OCI-LY7 (cell line): ENCODE results near the gene MAPRE3. TPM values are rescaled to one million over a fixed set of nuclear protein-coding genes. Genes with fewer than 3 reads are reported as not detected.

Source experiments
- BruUV-seq: library from RNA; stranded (reverse); fragments of 400-500 nt; replicated peaks from 2 replicates; lab custom pipeline; 2021; lab: Mats Ljungman, UMichigan
- CTCF ChIA-PET: fragments of 300-600 bp; sonication (Branson Sonifier 250); formaldehyde crosslinking; loops from one replicate; lab custom pipeline; 2022; ENCODE audit warnings: antibody characterized with exemption; ENCODE audit not compliant: unreplicated experiment; lab: Charles Lee
- POLR2A ChIA-PET: fragments of 300-600 bp; sonication (Branson Sonifier 250); formaldehyde crosslinking; loops from one replicate; lab custom pipeline; 2022; ENCODE audit warnings: antibody characterized with exemption; lab: Charles Lee
- DNase-seq: peaks from one replicate; pipeline ENCODE4 v3.0.0-alpha.2; 2015; ENCODE audit warnings: low spot score
- H2AFZ ChIP-seq: fragments of 200-600 bp; sonication (generic), shearing (Covaris generic); 2 replicates; pipeline ENCODE4 v1.6.1; 2014; ENCODE audit warnings: mild to moderate bottlenecking, antibody characterized with exemption, low read length, moderate library complexity
- H3K27ac ChIP-seq: fragments of 200-600 bp; sonication (generic); 2 replicates; pipeline ENCODE4 v1.5.1; 2014; ENCODE audit warnings: mixed run types, low read depth, mild to moderate bottlenecking, moderate library complexity, low read length, inconsistent platforms; ENCODE audit not compliant: poor library complexity, severe bottlenecking
- H3K36me3 ChIP-seq: fragments of 200-600 bp; sonication (generic); 2 replicates; pipeline ENCODE4 v1.6.1; 2014; ENCODE audit warnings: mild to moderate bottlenecking, antibody characterized with exemption, low read length, moderate library complexity, mixed read lengths; ENCODE audit not compliant: insufficient read depth
- H3K4me1 ChIP-seq: fragments of 200-600 bp; sonication (generic); 2 replicates; pipeline ENCODE4 v1.5.1; 2014; ENCODE audit warnings: mild to moderate bottlenecking, low read length; ENCODE audit not compliant: insufficient read depth, poor library complexity, severe bottlenecking
- H3K4me2 ChIP-seq: fragments of 200-600 bp; sonication (generic); 2 replicates; pipeline ENCODE4 v1.6.1; 2014; ENCODE audit warnings: mild to moderate bottlenecking, low read length
- H3K4me3 ChIP-seq: fragments of 200-600 bp; sonication (generic); 2 replicates; pipeline ENCODE4 v1.5.1; 2014; ENCODE audit warnings: mild to moderate bottlenecking, low read depth, low read length; ENCODE audit not compliant: poor library complexity, severe bottlenecking
- H3K79me2 ChIP-seq: fragments of 200-600 bp; sonication (generic); 2 replicates; pipeline ENCODE4 v1.6.1; 2016; ENCODE audit warnings: low read depth, mild to moderate bottlenecking, low read length, moderate library complexity, mixed read lengths; ENCODE audit not compliant: insufficient read depth
- H3K9me2 ChIP-seq: fragments of 200-600 bp; sonication (generic); 2 replicates; pipeline ENCODE4 v1.6.1; 2016; ENCODE audit warnings: mild to moderate bottlenecking, low read length, mixed read lengths; ENCODE audit not compliant: insufficient read depth
- H3K9me3 ChIP-seq: fragments of 200-600 bp; sonication (generic); 2 replicates; pipeline ENCODE4 v1.6.1; 2014; ENCODE audit warnings: mild to moderate bottlenecking, mixed run types, low read length, mixed read lengths
- H4K20me1 ChIP-seq: fragments of 200-600 bp; sonication (generic); 2 replicates; pipeline ENCODE4 v1.6.1; 2014; ENCODE audit warnings: mild to moderate bottlenecking, antibody characterized with exemption, low read length, moderate library complexity, mixed read lengths; ENCODE audit not compliant: insufficient read depth
- EZH2phosphoT487 ChIP-seq: fragments of 200-600 bp; sonication (generic); IDR thresholded peaks from 2 replicates; pipeline ENCODE4 v1.6.1; 2018; ENCODE audit warnings: low read depth, borderline replicate concordance, mild to moderate bottlenecking, mixed run types, antibody characterized with exemption, low read length, moderate library complexity, mixed read lengths
- intact Hi-C: fragments of 100-400 bp; cut with micrococcal nuclease; formaldehyde crosslinking; loops from one replicate; pipeline ENCODE4 v1.10.0; 2022; ENCODE audit not compliant: unreplicated experiment
- total RNA-seq, 2 experiments: library from RNA; depleted of rRNA in 1 of 2; stranded (reverse); fragments of >200 nt in 1 of 2; shearing (Covaris generic) in 1 of 2; gene quantifications; 2 replicates each; pipeline ENCODE4 v1.2.3, GENCODE V29; 2014 to 2022
- TF ChIP-seq, protein P1 (sequence below): fragments of 200-600 bp; sonication (generic); conservative IDR thresholded peaks from 2 replicates; pipeline ENCODE4 v1.5.1; 2014; ENCODE audit warnings: mild to moderate bottlenecking, antibody characterized with exemption, low read length, moderate library complexity, mixed read lengths

The MAPRE3 gene
- total RNA-seq, 2 experiments from 2014 or later: not detected

DNA sequence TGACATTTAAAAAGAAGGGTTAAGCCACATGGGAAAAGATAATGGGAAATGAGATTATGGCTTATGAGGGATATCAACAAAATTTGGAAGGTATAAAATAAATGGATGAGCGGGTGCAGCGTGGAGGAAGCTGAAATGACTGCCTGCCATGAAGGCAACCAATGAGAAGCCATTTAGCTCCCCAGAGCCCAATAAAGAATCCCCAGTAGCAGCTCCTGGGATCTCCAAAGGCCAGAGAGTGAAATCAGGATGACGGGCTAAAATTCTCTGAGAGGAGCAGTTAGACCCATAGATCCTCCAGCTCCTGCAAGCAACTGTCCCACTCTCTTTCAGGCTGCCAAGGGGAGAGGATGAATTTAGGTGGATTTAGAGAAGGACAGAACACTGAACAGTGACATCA, 12.9 kb upstream of the MAPRE3 start:
- Histone ChIP-seq H3K9me3 (no peaks in the 10 kb centered on the region), H3K9me2 (no peaks in the 10 kb centered on the region), H3K4me3 (no peak overlapping the region), H3K79me2 (no peaks in the 10 kb centered on the region), H3K27ac (no peak overlapping the region), H2AFZ (no peak overlapping the region), H3K4me2 (no peak overlapping the region), H3K4me1 (peaks cover 3% of the 10 kb centered on the region), H4K20me1 (no peaks in the 10 kb centered on the region), H3K36me3 (no peaks in the 10 kb centered on the region)
- no peak for DNase-seq
- TF ChIP-seq, protein P1, sequence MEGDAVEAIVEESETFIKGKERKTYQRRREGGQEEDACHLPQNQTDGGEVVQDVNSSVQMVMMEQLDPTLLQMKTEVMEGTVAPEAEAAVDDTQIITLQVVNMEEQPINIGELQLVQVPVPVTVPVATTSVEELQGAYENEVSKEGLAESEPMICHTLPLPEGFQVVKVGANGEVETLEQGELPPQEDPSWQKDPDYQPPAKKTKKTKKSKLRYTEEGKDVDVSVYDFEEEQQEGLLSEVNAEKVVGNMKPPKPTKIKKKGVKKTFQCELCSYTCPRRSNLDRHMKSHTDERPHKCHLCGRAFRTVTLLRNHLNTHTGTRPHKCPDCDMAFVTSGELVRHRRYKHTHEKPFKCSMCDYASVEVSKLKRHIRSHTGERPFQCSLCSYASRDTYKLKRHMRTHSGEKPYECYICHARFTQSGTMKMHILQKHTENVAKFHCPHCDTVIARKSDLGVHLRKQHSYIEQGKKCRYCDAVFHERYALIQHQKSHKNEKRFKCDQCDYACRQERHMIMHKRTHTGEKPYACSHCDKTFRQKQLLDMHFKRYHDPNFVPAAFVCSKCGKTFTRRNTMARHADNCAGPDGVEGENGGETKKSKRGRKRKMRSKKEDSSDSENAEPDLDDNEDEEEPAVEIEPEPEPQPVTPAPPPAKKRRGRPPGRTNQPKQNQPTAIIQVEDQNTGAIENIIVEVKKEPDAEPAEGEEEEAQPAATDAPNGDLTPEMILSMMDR: no peak
- no peak for TF ChIP-seq EZH2phosphoT487
- no TSS peak for BruUV-seq
- POLR2A ChIA-PET: interaction anchor here (0.5 to 0.6 kb wide), 2 partner anchors 94 to 641 kb away, joined by 3 to 6 read pairs; no protein-coding TSS in a partner anchor
- CTCF ChIA-PET: no interaction called here
- intact Hi-C loops: no loop called here

DNA sequence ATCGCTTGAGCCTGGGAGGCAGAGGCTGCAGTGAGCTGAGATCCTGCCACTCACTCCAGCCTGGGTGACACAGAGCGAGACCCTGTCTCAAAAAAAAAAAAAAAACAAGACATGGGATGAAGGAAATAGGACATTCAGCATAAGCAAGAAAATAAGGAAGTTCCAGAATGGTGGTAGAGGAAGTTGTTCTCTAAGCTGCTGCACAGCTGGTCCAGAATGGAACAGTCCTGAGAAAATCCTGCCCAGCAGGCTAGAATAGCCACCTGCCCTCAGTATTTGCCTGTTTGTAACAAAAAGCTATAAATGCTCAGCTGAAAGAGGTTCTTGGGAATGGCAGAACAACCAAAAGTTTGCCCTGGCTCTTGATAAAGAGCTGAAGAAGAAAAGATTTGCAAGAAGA, 11.1 kb upstream of the MAPRE3 start:
- Histone ChIP-seq H3K27ac (no peak overlapping the region), H3K4me2 (no peak overlapping the region), H3K36me3 (no peaks in the 10 kb centered on the region), H3K4me3 (no peak overlapping the region), H3K4me1 (peaks cover 3% of the 10 kb centered on the region), H3K79me2 (no peaks in the 10 kb centered on the region), H2AFZ (no peak overlapping the region), H4K20me1 (no peaks in the 10 kb centered on the region), H3K9me3 (no peaks in the 10 kb centered on the region), H3K9me2 (no peaks in the 10 kb centered on the region)
- intact Hi-C loops: no loop called here
- ChIA-PET CTCF (no interaction called here), POLR2A (no interaction called here)
- no TSS peak for BruUV-seq
- DNase-seq: no peak
- no peak for TF ChIP-seq EZH2phosphoT487
- TF ChIP-seq, protein P1: no peak

DNA sequence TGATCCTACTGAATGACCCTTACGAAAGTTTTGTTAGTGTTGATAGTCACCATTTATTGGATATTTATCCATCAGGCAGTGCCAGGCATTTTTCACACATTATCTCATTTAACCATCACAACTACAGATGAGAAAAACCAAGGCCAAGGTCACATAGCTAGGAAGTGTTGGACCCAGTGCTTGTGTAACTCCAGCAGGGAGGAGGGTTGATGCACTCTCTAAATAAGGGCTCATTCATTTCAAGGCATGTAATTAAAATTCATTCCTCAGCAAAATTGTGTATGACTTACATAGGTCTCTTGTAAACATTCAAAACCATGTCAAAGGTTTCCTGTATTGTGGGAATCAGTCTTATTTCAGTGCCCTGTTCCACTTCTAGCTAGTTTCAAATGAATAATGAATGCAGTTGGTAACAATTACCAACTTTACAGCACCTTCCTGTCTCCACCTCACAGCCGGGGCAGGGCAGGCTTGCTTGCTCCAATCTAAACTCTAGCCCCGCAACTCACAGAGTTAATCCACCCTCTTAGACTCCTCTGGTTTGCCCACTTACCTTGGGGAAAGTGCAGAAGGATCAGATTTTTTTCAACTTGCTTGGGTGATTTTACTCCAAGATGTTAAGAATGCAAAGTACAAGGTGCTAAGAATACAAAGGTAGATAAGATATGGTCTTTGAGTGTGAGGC, 5.8 kb upstream of the MAPRE3 start:
- CTCF ChIA-PET: no interaction called here
- Histone ChIP-seq H3K79me2 (no peaks in the 10 kb centered on the region), H4K20me1 (no peaks in the 10 kb centered on the region), H3K9me3 (no peaks in the 10 kb centered on the region), H3K9me2 (no peaks in the 10 kb centered on the region), H3K27ac (no peak overlapping the region), H2AFZ (no peak overlapping the region), H3K4me2 (no peak overlapping the region), H3K36me3 (no peaks in the 10 kb centered on the region), H3K4me3 (no peak overlapping the region), H3K4me1 (no peaks in the 10 kb centered on the region)
- no peak for TF ChIP-seq EZH2phosphoT487
- TF ChIP-seq, protein P1: no peak
- BruUV-seq: no TSS peak
- intact Hi-C loops: loop anchor here (5.0 kb wide), 1 partner anchor 328 kb away; no protein-coding TSS in a partner anchor
- POLR2A ChIA-PET: no interaction called here
- no peak for DNase-seq
